GM12878 (cell line): Measurements from ENCODE around the gene ELMOD3. TPM values are rescaled to one million over a fixed set of nuclear protein-coding genes. Genes with fewer than 3 reads are reported as not detected.

Experiments
- ATAC-seq: fragments of 200-7000 bp; cut with Tn5 transposase; 3 replicates; pipeline ENCODE4 v1.9.1; 2020; ENCODE audit warnings: mild to moderate bottlenecking, moderate library complexity
- BruUV-seq: library from RNA; stranded (reverse); fragments of 400-500 nt; replicated peaks from 2 replicates; lab custom pipeline; 2021; lab: Mats Ljungman, UMichigan
- CTCF ChIA-PET: fragments of 300-600 bp; sonication (Branson Sonifier 250); formaldehyde crosslinking; extraction: SDS; loops from one replicate; lab custom pipeline; 2021; ENCODE audit warnings: inconsistent platforms; lab: Yijun Ruan, JAX
- POLR2A ChIA-PET: fragments of 350-600 bp; formaldehyde crosslinking; extraction: SDS; loops from one replicate; lab custom pipeline; 2021; ENCODE audit warnings: inconsistent platforms; lab: Charles Lee
- RAD21 ChIA-PET: fragments of 300-600 bp; sonication (Branson Sonifier 250); formaldehyde crosslinking; loops from one replicate; lab custom pipeline; 2023; ENCODE audit warnings: antibody characterized with exemption; ENCODE audit not compliant: unreplicated experiment; lab: Charles Lee
- SMC1A ChIA-PET: fragments of 300-600 bp; sonication (Branson Sonifier 250); formaldehyde crosslinking; loops from one replicate; lab custom pipeline; 2023; ENCODE audit not compliant: unreplicated experiment, uncharacterized antibody; lab: Charles Lee
- DNase-seq: peaks from one replicate; pipeline ENCODE4 v3.0.0-alpha.2; 2011; ENCODE audit warnings: low read depth, low spot score
- FAIRE-seq: peaks from 3 replicates; lab custom pipeline; 2011; peaks lifted over from hg19 to GRCh38; lab: Jason Lieb, UNC
- H2AFZ ChIP-seq: 2 replicates; pipeline ENCODE4 v1.6.0; 2011; ENCODE audit warnings: low read depth, low read length, control low read depth; ENCODE audit not compliant: control insufficient read depth
- H3K27ac ChIP-seq: 2 replicates; pipeline ENCODE4 v1.5.1; 2011; ENCODE audit warnings: control low read depth; ENCODE audit not compliant: control insufficient read depth, insufficient read depth
- H3K27me3 ChIP-seq, 2 experiments: replicated peaks in 1 of 2; 2 replicates each; pipeline versions ENCODE4 v1.6.0 to v1.6.1; 2011; ENCODE audit warnings: low read length in 1 of 2; ENCODE audit not compliant: control insufficient read depth in 2 of 2, insufficient read depth in 2 of 2
- H3K36me3 ChIP-seq, 2 experiments: 2 replicates each; pipeline ENCODE4 v1.5.1; 2011; ENCODE audit warnings: low read length in 1 of 2; ENCODE audit not compliant: control insufficient read depth in 2 of 2, insufficient read depth in 2 of 2
- H3K4me1 ChIP-seq: 2 replicates; pipeline ENCODE4 v1.6.1; 2011; ENCODE audit warnings: mild to moderate bottlenecking, low read length, moderate library complexity, mixed read lengths; ENCODE audit not compliant: control insufficient read depth, insufficient read depth
- H3K4me2 ChIP-seq: 2 replicates; pipeline ENCODE4 v1.6.0; 2011; ENCODE audit warnings: control low read depth; ENCODE audit not compliant: control insufficient read depth, insufficient read depth
- H3K4me3 ChIP-seq: fragments of 200-600 bp; sonication (generic); 2 replicates; pipeline ENCODE4 v1.5.1; 2016
- H3K79me2 ChIP-seq: 2 replicates; pipeline ENCODE4 v1.6.0; 2011; ENCODE audit warnings: low read length; ENCODE audit not compliant: control insufficient read depth, insufficient read depth
- H3K9ac ChIP-seq: 2 replicates; pipeline ENCODE4 v1.8.0; 2011; ENCODE audit warnings: low read length, control low read depth, mixed read lengths; ENCODE audit not compliant: control insufficient read depth, insufficient read depth
- H3K9me3 ChIP-seq: replicated peaks from 3 replicates; pipeline ENCODE4 v1.5.1; 2011; ENCODE audit warnings: mild to moderate bottlenecking, low read length; ENCODE audit not compliant: control insufficient read depth, insufficient read depth
- H4K20me1 ChIP-seq: 2 replicates; pipeline ENCODE4 v1.6.0; 2011; ENCODE audit not compliant: control insufficient read depth, insufficient read depth
- BRCA1 ChIP-seq: IDR thresholded peaks from 2 replicates; pipeline ENCODE4 v1.6.1; 2011; ENCODE audit warnings: low read depth, low read length, improper control_type of control experiment
- EED ChIP-seq: sonication (generic); IDR thresholded peaks from 2 replicates; pipeline ENCODE4 v1.6.1; 2016; ENCODE audit warnings: antibody characterized with exemption, low read depth
- EGR1 ChIP-seq, 2 experiments: IDR thresholded peaks; 1 replicate in 1 of 2; 2 replicates in 1 of 2; pipeline ENCODE4 v1.6.1; 2011 to 2012; ENCODE audit warnings: low read depth in 2 of 2, low read length in 2 of 2, borderline replicate concordance in 1 of 2, mild to moderate bottlenecking in 1 of 2, moderate library complexity in 1 of 2
- EP300 ChIP-seq, 2 experiments: fragments of 150-350 bp in 1 of 2; IDR thresholded peaks; 2 replicates each; pipeline ENCODE4 v1.6.1; 2011 to 2012; ENCODE audit warnings: low read depth in 2 of 2, low read length in 2 of 2, borderline replicate concordance in 1 of 2, improper control_type of control experiment in 1 of 2, inconsistent platforms in 1 of 2; ENCODE audit not compliant: control insufficient read depth in 1 of 2
- FOS ChIP-seq: IDR thresholded peaks from 3 replicates; pipeline ENCODE4 v1.6.1; 2011; ENCODE audit warnings: borderline replicate concordance; ENCODE audit not compliant: insufficient read length; ENCODE audit errors: extremely low read depth
- GATAD2B ChIP-seq: fragments of 450-650 bp; conservative IDR thresholded peaks from 2 replicates; pipeline ENCODE4 v1.6.1; 2017; ENCODE audit warnings: low read depth, mild to moderate bottlenecking, moderate library complexity
- PML ChIP-seq: IDR thresholded peaks from 2 replicates; pipeline ENCODE4 v1.6.1; 2012; ENCODE audit warnings: low read length, inconsistent platforms
- POLR2AphosphoS5 ChIP-seq: IDR thresholded peaks from 2 replicates; pipeline ENCODE4 v1.6.1; 2011; ENCODE audit warnings: mild to moderate bottlenecking, low read length, inconsistent platforms
- RAD51 ChIP-seq: fragments of 450-650 bp; IDR thresholded peaks from 2 replicates; pipeline ENCODE4 v1.6.1; 2016; ENCODE audit warnings: moderate library complexity, mild to moderate bottlenecking, inconsistent platforms
- SIN3A ChIP-seq: IDR thresholded peaks from 2 replicates; pipeline ENCODE4 v1.6.1; 2012; ENCODE audit warnings: low read depth, low read length, improper control_type of control experiment
- SIX5 ChIP-seq: IDR thresholded peaks from 2 replicates; pipeline ENCODE4 v1.6.1; 2011; ENCODE audit warnings: mild to moderate bottlenecking, low read depth, low read length, moderate library complexity; ENCODE audit not compliant: severe bottlenecking
- SREBF1 ChIP-seq: IDR thresholded peaks from 2 replicates; pipeline ENCODE4 v1.6.1; 2012; ENCODE audit warnings: mild to moderate bottlenecking, low read length
- TCF12 ChIP-seq: IDR thresholded peaks from 2 replicates; pipeline ENCODE4 v1.6.1; 2011; ENCODE audit warnings: low read depth, mild to moderate bottlenecking, low read length
- ZNF622 ChIP-seq: fragments of 450-650 bp; IDR thresholded peaks from 2 replicates; pipeline ENCODE4 v1.6.1; 2017; ENCODE audit warnings: mild to moderate bottlenecking, inconsistent platforms
- WGBS: methylation state at CpG from one replicate; pipeline ENCODE4 v1.1.6; 2016; ENCODE audit warnings: low lambda C conversion rate; ENCODE audit not compliant: insufficient replicate concordance, insufficient coverage; ENCODE audit errors: missing lambda C conversion rate; 5-methylcytosine and 5-hydroxymethylcytosine counted together
- in situ Hi-C: fragments of 300-500 bp; cut with MboI; formaldehyde crosslinking; loops from 9 replicates; pipeline ENCODE4 v1.14.3; 2018; ENCODE audit warnings: mixed read lengths
- intact Hi-C: fragments of 100-400 bp; cut with micrococcal nuclease; formaldehyde crosslinking; loops from one replicate; pipeline ENCODE4 v1.14.2; 2022; ENCODE audit not compliant: unreplicated experiment
- polyA plus RNA-seq, 11 experiments: library from polyadenylated mRNA; depleted of rRNA in 4 of 11; unstranded in 6 of 11; stranded (reverse) in 5 of 11; fragments of >200 nt; fragmentation: Nextera tagmentation in 4 of 11; fragmentation: Illumina TruSeq in 1 of 11; extraction: Ambion mirVana in 4 of 11; extraction: Trizol in 1 of 11; gene quantifications; 1 replicate in 1 of 11; 2 replicates in 10 of 11; pipeline versions ENCODE4 v1.2.1 to v1.2.3, GENCODE V29; 2011 to 2016; ENCODE audit warnings: inconsistent platforms in 2 of 11, missing spikeins in 2 of 11, low read depth in 1 of 11
- total RNA-seq, 4 experiments: library from RNA; depleted of rRNA in 3 of 4; stranded (reverse); fragments of >200 nt in 3 of 4; fragmentation: Illumina TruSeq in 1 of 4; extraction: Trizol in 1 of 4; gene quantifications; 2 replicates each; pipeline versions ENCODE4 v1.2.1 to v1.2.3, GENCODE V29; 2013 to 2021
- TF ChIP-seq, protein P1 (sequence below): IDR thresholded peaks from 2 replicates; pipeline ENCODE4 v1.6.1; 2011; ENCODE audit warnings: borderline replicate concordance, low read depth, mild to moderate bottlenecking, moderate library complexity, mixed read lengths, low read length; ENCODE audit not compliant: insufficient read depth; ENCODE audit errors: extremely low read length
- TF ChIP-seq, protein P2 (sequence below): fragments of 450-650 bp; IDR thresholded peaks from 2 replicates; pipeline ENCODE4 v1.6.1; 2018; ENCODE audit warnings: mild to moderate bottlenecking, low read depth, moderate library complexity; ENCODE audit not compliant: partially characterized antibody
- TF ChIP-seq, protein P3 (sequence below): IDR thresholded peaks from 2 replicates; pipeline ENCODE4 v1.6.1; 2011; ENCODE audit warnings: mild to moderate bottlenecking, low read depth, low read length, moderate library complexity; ENCODE audit not compliant: insufficient replicate concordance

Gene ELMOD3
- total and polyA plus RNA-seq, 10 of the 15 experiments (the other 5 are each of a cell fraction or from before 2014, with no cell fraction given), result 1.2 to 19.1 (median 12.5) TPM

DNA sequence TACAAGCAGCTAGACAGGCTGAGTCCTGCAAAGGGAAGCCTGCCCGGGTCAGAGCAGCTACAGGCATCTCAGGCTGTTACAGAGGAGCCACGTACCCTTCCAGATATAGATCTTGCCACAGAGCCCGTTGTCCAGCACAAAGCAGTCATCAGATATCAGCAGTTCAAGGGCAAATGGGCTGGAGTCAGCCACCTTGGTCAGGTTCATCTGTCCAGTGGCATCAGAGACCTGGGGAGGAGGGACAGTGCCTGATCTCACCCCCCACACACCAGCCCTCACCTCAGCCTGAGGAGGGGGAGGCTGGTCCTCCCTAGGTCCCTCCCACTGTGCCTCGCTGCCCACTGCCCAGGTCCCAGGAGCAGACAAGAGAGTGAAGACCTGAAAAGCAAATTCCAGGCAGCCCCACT is 43.4 kb downstream of the ELMOD3 start:
- CTCF ChIA-PET, result no interaction called here
- TF ChIP-seq, protein P1, sequence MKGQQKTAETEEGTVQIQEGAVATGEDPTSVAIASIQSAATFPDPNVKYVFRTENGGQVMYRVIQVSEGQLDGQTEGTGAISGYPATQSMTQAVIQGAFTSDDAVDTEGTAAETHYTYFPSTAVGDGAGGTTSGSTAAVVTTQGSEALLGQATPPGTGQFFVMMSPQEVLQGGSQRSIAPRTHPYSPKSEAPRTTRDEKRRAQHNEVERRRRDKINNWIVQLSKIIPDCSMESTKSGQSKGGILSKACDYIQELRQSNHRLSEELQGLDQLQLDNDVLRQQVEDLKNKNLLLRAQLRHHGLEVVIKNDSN, result no peak
- no peak for TF ChIP-seq PML
- no peak for TF ChIP-seq SIX5
- TF ChIP-seq SREBF1, result no peak
- TF ChIP-seq EGR1 (IDR thresholded peaks at IDR 0.05; ENCODE audit: borderline replicate concordance in 1 of 2, low read depth in 2 of 2, low read length in 2 of 2), result no peak
- no peak for TF ChIP-seq POLR2AphosphoS5
- TF ChIP-seq FOS, result no peak
- TF ChIP-seq SIN3A, result no peak
- TF ChIP-seq TCF12, result no peak
- no peak for TF ChIP-seq RAD51
- no peak for TF ChIP-seq EP300 (IDR thresholded peaks at IDR 0.05; ENCODE audit: borderline replicate concordance in 1 of 2, control insufficient read depth in 1 of 2, low read depth in 2 of 2, low read length in 2 of 2)
- TF ChIP-seq, protein P2, sequence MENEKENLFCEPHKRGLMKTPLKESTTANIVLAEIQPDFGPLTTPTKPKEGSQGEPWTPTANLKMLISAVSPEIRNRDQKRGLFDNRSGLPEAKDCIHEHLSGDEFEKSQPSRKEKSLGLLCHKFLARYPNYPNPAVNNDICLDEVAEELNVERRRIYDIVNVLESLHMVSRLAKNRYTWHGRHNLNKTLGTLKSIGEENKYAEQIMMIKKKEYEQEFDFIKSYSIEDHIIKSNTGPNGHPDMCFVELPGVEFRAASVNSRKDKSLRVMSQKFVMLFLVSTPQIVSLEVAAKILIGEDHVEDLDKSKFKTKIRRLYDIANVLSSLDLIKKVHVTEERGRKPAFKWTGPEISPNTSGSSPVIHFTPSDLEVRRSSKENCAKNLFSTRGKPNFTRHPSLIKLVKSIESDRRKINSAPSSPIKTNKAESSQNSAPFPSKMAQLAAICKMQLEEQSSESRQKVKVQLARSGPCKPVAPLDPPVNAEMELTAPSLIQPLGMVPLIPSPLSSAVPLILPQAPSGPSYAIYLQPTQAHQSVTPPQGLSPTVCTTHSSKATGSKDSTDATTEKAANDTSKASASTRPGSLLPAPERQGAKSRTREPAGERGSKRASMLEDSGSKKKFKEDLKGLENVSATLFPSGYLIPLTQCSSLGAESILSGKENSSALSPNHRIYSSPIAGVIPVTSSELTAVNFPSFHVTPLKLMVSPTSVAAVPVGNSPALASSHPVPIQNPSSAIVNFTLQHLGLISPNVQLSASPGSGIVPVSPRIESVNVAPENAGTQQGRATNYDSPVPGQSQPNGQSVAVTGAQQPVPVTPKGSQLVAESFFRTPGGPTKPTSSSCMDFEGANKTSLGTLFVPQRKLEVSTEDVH, result no peak
- no peak for TF ChIP-seq GATAD2B
- TF ChIP-seq BRCA1, result no peak
- no peak for TF ChIP-seq ZNF622
- TF ChIP-seq, protein P3, sequence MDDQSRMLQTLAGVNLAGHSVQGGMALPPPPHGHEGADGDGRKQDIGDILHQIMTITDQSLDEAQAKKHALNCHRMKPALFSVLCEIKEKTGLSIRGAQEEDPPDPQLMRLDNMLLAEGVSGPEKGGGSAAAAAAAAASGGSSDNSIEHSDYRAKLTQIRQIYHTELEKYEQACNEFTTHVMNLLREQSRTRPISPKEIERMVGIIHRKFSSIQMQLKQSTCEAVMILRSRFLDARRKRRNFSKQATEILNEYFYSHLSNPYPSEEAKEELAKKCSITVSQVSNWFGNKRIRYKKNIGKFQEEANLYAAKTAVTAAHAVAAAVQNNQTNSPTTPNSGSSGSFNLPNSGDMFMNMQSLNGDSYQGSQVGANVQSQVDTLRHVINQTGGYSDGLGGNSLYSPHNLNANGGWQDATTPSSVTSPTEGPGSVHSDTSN, result no peak
- TF ChIP-seq EED, result no peak
- ATAC-seq (no peak), DNase-seq (no peak), FAIRE-seq (no peak)
- Histone ChIP-seq H3K4me2 (no peak overlapping the region), H3K9ac (no peak overlapping the region), H3K27me3 (no peaks in the 10 kb centered on the region), H4K20me1 (no peaks in the 10 kb centered on the region), H3K79me2 (no peaks in the 10 kb centered on the region), H3K36me3 (no peaks in the 10 kb centered on the region; a peak in 2 of 4 replicates), H2AFZ (no peak overlapping the region), H3K27ac (no peak overlapping the region), H3K4me1 (peaks cover 9% of the 10 kb centered on the region), H3K9me3 (no peaks in the 10 kb centered on the region), H3K4me3 (no peak overlapping the region)
- RAD21 ChIA-PET, result interaction anchor here (0.6 kb wide), 1 partner anchor 282 kb away, joined by 4 read pairs; no protein-coding TSS in a partner anchor
- 69% methylated on average over 4 of the region's 4 CpGs for WGBS
- BruUV-seq, result no TSS peak
- in situ Hi-C loops, result no loop called here
- intact Hi-C loops, result no loop called here
- SMC1A ChIA-PET, result no interaction called here
- POLR2A ChIA-PET, result no interaction called here
